DND-41 (cell line): Measurements from ENCODE around the gene CD22.

Experiments
- ATAC-seq: fragments of 200-7000 bp; cut with Tn5 transposase; 3 replicates; pipeline ENCODE4 v1.9.1; 2021; ENCODE audit warnings: low read depth; ENCODE audit not compliant: insufficient read depth
- DNase-seq: peaks from one replicate; pipeline ENCODE4 v3.0.0-alpha.2; 2020
- H2AFZ ChIP-seq: 2 replicates; pipeline ENCODE4 v1.6.0; 2012; ENCODE audit warnings: low read depth, low read length
- H3K27ac ChIP-seq: 2 replicates; pipeline ENCODE4 v1.5.1; 2012; ENCODE audit warnings: low read length, inconsistent platforms
- H3K27me3 ChIP-seq: fragments of 200-600 bp; sonication (generic); 2 replicates; pipeline ENCODE4 v1.6.0; 2012; ENCODE audit warnings: low read length, mild to moderate bottlenecking, inconsistent platforms; ENCODE audit not compliant: insufficient read depth, poor library complexity
- H3K36me3 ChIP-seq: 2 replicates; pipeline ENCODE4 v1.5.1; 2012; ENCODE audit warnings: low read length, inconsistent platforms; ENCODE audit not compliant: insufficient read depth
- H3K4me1 ChIP-seq: 2 replicates; pipeline ENCODE4 v1.5.1; 2012; ENCODE audit warnings: mild to moderate bottlenecking, low read length; ENCODE audit not compliant: insufficient read depth
- H3K4me2 ChIP-seq: 2 replicates; pipeline ENCODE4 v1.6.0; 2012; ENCODE audit warnings: mild to moderate bottlenecking, moderate library complexity, low read length, inconsistent platforms; ENCODE audit not compliant: insufficient read depth
- H3K4me3 ChIP-seq, 2 experiments: fragments of 200-600 bp in 1 of 2; shearing (Covaris generic) in 1 of 2; 2 replicates each; pipeline ENCODE4 v1.5.1; 2012 to 2016; ENCODE audit warnings: inconsistent platforms in 2 of 2, low read length in 2 of 2, mild to moderate bottlenecking in 2 of 2, low read depth in 1 of 2, moderate library complexity in 1 of 2
- H3K79me2 ChIP-seq: 2 replicates; pipeline ENCODE4 v1.6.0; 2012; ENCODE audit warnings: low read length, inconsistent platforms; ENCODE audit not compliant: insufficient read depth
- H3K9ac ChIP-seq: 2 replicates; pipeline ENCODE4 v1.6.0; 2012; ENCODE audit warnings: low read depth, mild to moderate bottlenecking, inconsistent platforms, low read length, moderate library complexity
- H3K9me3 ChIP-seq: 2 replicates; pipeline ENCODE4 v1.5.1; 2012; ENCODE audit warnings: low read length, moderate library complexity, mild to moderate bottlenecking, inconsistent platforms; ENCODE audit not compliant: insufficient read depth, severe bottlenecking
- H4K20me1 ChIP-seq: 2 replicates; pipeline ENCODE4 v1.6.0; 2012; ENCODE audit warnings: low read length; ENCODE audit not compliant: insufficient read depth
- CTCF ChIP-seq: IDR thresholded peaks from 2 replicates; pipeline ENCODE4 v1.5.1; 2012; ENCODE audit warnings: borderline replicate concordance, low read length, moderate library complexity, mild to moderate bottlenecking; ENCODE audit not compliant: poor library complexity, severe bottlenecking; ENCODE audit errors: extremely low read depth
- EZH2 ChIP-seq: IDR thresholded peaks from 3 replicates; pipeline ENCODE4 v1.6.1; 2012; ENCODE audit warnings: borderline replicate concordance, low read depth, mild to moderate bottlenecking, moderate library complexity, low read length, inconsistent platforms; ENCODE audit not compliant: severe bottlenecking

The CD22 gene

DNA sequence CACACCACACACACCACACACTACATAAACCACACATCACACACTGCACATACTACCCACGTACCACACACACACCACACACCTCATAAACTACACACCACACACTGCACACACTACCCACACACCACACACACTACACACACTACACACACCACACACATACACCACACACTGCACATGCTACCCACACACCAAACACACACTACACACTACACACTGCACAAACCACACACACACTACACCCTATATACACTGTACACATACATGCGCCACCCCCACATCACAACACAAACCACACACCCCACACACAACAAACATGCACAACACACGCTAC is 31.5 kb upstream of the CD22 start:
- DNase-seq: no peak
- Histone ChIP-seq H3K9me3 (no peaks in the 10 kb centered on the region), H3K4me2 (no peak overlapping the region), H3K27ac (no peak overlapping the region), H3K27me3 (no peaks in the 10 kb centered on the region), H3K79me2 (no peaks in the 10 kb centered on the region), H2AFZ (no peak overlapping the region), H3K4me3 (no peak overlapping the region), H3K9ac (no peak overlapping the region), H3K4me1 (no peaks in the 10 kb centered on the region), H4K20me1 (peaks cover 19% of the 10 kb centered on the region), H3K36me3 (no peaks in the 10 kb centered on the region)
- no peak for ATAC-seq
- TF ChIP-seq EZH2: no peak
- no peak for TF ChIP-seq CTCF

- Histone ChIP-seq H2AFZ (no peak overlapping the region), H3K9ac (no peak overlapping the region), H3K4me1 (no peaks in the 10 kb centered on the region), H3K27ac (no peak overlapping the region), H3K4me2 (no peak overlapping the region), H3K9me3 (no peaks in the 10 kb centered on the region), H3K4me3 (no peak overlapping the region), H3K27me3 (no peaks in the 10 kb centered on the region), H3K36me3 (no peaks in the 10 kb centered on the region), H4K20me1 (peaks cover 19% of the 10 kb centered on the region), H3K79me2 (no peaks in the 10 kb centered on the region)
- DNase-seq: no peak
- ATAC-seq: no peak
- no peak for TF ChIP-seq CTCF
- no peak for TF ChIP-seq EZH2
These were observed 31.1 kb upstream of the CD22 start for GRCh38 chr19:35297922-35298321.

GRCh38 chr19:35298561-35298972 is 30.4 kb upstream of the CD22 start:
- H3K36me3 ChIP-seq: no peaks in the 10 kb centered on the region
- H3K27me3 ChIP-seq: no peaks in the 10 kb centered on the region
- TF ChIP-seq EZH2 (no peak), CTCF (no peak)
- no peak overlapping the region for H3K27ac ChIP-seq
- H4K20me1 ChIP-seq: peaks cover 19% of the 10 kb centered on the region
- DNase-seq (no peak), ATAC-seq (no peak)
- H3K4me1 ChIP-seq: no peaks in the 10 kb centered on the region
- no peak overlapping the region for H2AFZ ChIP-seq
- no peak overlapping the region for H3K9ac ChIP-seq
- H3K79me2 ChIP-seq: no peaks in the 10 kb centered on the region
- H3K9me3 ChIP-seq: no peaks in the 10 kb centered on the region
- H3K4me2 ChIP-seq: no peak overlapping the region
- H3K4me3 ChIP-seq: no peak overlapping the region

DNA sequence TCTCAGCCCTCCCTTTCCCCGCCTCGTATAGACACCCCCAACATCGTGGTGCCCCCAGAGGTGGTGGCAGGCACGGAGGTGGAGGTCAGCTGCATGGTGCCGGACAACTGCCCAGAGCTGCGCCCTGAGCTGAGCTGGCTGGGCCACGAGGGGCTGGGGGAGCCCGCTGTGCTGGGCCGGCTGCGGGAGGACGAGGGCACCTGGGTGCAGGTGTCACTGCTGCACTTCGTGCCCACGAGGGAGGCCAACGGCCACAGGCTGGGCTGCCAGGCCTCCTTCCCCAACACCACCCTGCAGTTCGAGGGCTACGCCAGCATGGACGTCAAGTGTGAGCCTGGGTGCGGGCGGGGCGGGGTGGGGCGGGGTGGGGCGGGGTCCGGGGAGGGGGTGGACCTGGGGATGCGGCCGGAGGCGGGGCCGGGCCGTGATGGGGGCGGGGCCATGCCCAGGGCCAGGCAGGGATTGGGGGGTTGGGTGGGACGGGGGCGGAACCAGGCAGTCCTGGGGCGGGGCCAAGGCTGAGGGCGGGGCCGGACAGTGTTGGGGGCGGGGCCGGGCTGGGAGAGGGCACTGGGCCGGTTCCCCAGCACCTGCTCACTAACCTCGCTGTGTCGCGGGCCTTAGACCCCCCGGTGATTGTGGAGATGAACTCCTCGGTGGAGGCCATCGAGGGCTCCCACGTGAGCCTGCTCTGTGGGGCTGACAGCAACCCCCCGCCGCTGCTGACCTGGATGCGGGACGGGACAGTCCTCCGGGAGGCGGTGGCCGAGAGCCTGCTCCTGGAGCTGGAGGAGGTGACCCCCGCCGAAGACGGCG is 29.3 kb upstream of the CD22 start:
- H3K79me2 ChIP-seq: no peaks in the 10 kb centered on the region
- TF ChIP-seq CTCF: no peak
- TF ChIP-seq EZH2: no peak
- H3K36me3 ChIP-seq: no peaks in the 10 kb centered on the region
- no peak overlapping the region for H3K9ac ChIP-seq
- no peaks in the 10 kb centered on the region for H3K4me1 ChIP-seq
- ATAC-seq: no peak
- no peaks in the 10 kb centered on the region for H3K9me3 ChIP-seq
- H3K4me2 ChIP-seq: no peak overlapping the region
- no peak for DNase-seq
- peaks cover 17% of the 10 kb centered on the region for H4K20me1 ChIP-seq
- H3K4me3 ChIP-seq: no peak overlapping the region
- no peaks in the 10 kb centered on the region for H3K27me3 ChIP-seq
- H2AFZ ChIP-seq: no peak overlapping the region
- no peak overlapping the region for H3K27ac ChIP-seq
